ENCODE results near the gene SMAD4. TPM values are rescaled to one million over a fixed set of nuclear protein-coding genes. Genes with fewer than 3 reads are reported as not detected.

The SMAD4 gene
- total and polyA plus RNA-seq, 2 donors (not counting 1 experiment from before 2014, with no cell fraction given) = 34.8 to 136 TPM

GRCh38 chr18:51120809-51121596 lies 91.0 kb downstream of the SMAD4 start:
- Histone ChIP-seq H3K4me3 (ENCODE audit: control extremely low read depth in 1 of 5, extremely low read depth in 1 of 5, insufficient read depth in 1 of 5, low read depth in 2 of 5, low read length in 4 of 5) (no peak overlapping the region), H3K79me2 (ENCODE audit: control insufficient read depth, insufficient read depth, low read length) (no peaks in the 10 kb centered on the region), H3K4me1 (ENCODE audit: control insufficient read depth in 2 of 2, insufficient read depth in 2 of 2, low read length in 2 of 2) (no peaks in the 10 kb centered on the region), H3K4me2 (replicated peaks; ENCODE audit: low read depth, low read length, poor library complexity, severe bottlenecking) (no peak overlapping the region), H3K27ac (ENCODE audit: low read length in 2 of 2) (no peak overlapping the region), H3K27me3 (replicated peaks in 1 of 4; ENCODE audit: control extremely low read depth in 1 of 4, control insufficient read depth in 3 of 4, insufficient read depth in 4 of 4, low read length in 3 of 4) (no peaks in the 10 kb centered on the region), H3K9ac (ENCODE audit: low read length) (no peak overlapping the region), H4K20me1 (ENCODE audit: control insufficient read depth, insufficient read depth, low read length, poor library complexity, severe bottlenecking) (no peaks in the 10 kb centered on the region), H3K9me3 (ENCODE audit: control extremely low read depth in 1 of 3, control insufficient read depth in 2 of 3, insufficient read depth in 1 of 3, low read length in 2 of 3) (peaks cover 0 to 14% (median 0%) of the 10 kb centered on the region in 3 donors), H2AFZ (ENCODE audit: insufficient read depth, low read depth, low read length, poor library complexity, severe bottlenecking) (no peak overlapping the region), H3K36me3 (replicated peaks in 1 of 2; ENCODE audit: control extremely low read depth in 1 of 2, control insufficient read depth in 1 of 2, extremely low read depth in 1 of 2, insufficient read depth in 2 of 2, low read length in 1 of 2) (no peaks in the 10 kb centered on the region)
- Mint-ChIP-seq H3K27me3 (no peaks in the 10 kb centered on the region), H3K4me3 (no peak overlapping the region), H3K27ac (no peak overlapping the region), H3K9me3 (ENCODE audit: insufficient read depth) (peaks cover 5% of the 10 kb centered on the region), H3K4me1 (no peaks in the 10 kb centered on the region)
- TF ChIP-seq CTCF (IDR thresholded peaks at IDR 0.05) = no peak
- TF ChIP-seq EZH2 (IDR thresholded peaks at IDR 0.05; ENCODE audit: borderline replicate concordance, insufficient read depth, low read depth, low read length, poor library complexity, severe bottlenecking) = no peak
- intact Hi-C loops (cut with micrococcal nuclease) = no loop called here
- ATAC-seq (ENCODE audit: low read depth) = no peak
- WGBS (ENCODE audit: insufficient coverage) = 96% methylated on average over 33 of the region's 33 CpGs
- DNase-seq = no peak
- POLR2A ChIA-PET = no interaction called here
- CTCF ChIA-PET = no interaction called here

GRCh38 chr18:51121597-51121857 lies 91.5 kb downstream of the SMAD4 start:
- Mint-ChIP-seq H3K9me3 (ENCODE audit: insufficient read depth) (peaks cover 5% of the 10 kb centered on the region), H3K27ac (no peak overlapping the region), H3K27me3 (no peaks in the 10 kb centered on the region), H3K4me1 (no peaks in the 10 kb centered on the region), H3K4me3 (no peak overlapping the region)
- Histone ChIP-seq H3K4me1 (ENCODE audit: control insufficient read depth in 2 of 2, insufficient read depth in 2 of 2, low read length in 2 of 2) (no peaks in the 10 kb centered on the region), H3K4me3 (ENCODE audit: control extremely low read depth in 1 of 5, extremely low read depth in 1 of 5, insufficient read depth in 1 of 5, low read depth in 2 of 5, low read length in 4 of 5) (no peak overlapping the region), H3K79me2 (ENCODE audit: control insufficient read depth, insufficient read depth, low read length) (no peaks in the 10 kb centered on the region), H3K36me3 (replicated peaks in 1 of 2; ENCODE audit: control extremely low read depth in 1 of 2, control insufficient read depth in 1 of 2, extremely low read depth in 1 of 2, insufficient read depth in 2 of 2, low read length in 1 of 2) (no peaks in the 10 kb centered on the region), H2AFZ (ENCODE audit: insufficient read depth, low read depth, low read length, poor library complexity, severe bottlenecking) (no peak overlapping the region), H3K27me3 (replicated peaks in 1 of 4; ENCODE audit: control extremely low read depth in 1 of 4, control insufficient read depth in 3 of 4, insufficient read depth in 4 of 4, low read length in 3 of 4) (no peaks in the 10 kb centered on the region), H3K27ac (ENCODE audit: low read length in 2 of 2) (no peak overlapping the region), H3K9ac (ENCODE audit: low read length) (no peak overlapping the region), H3K4me2 (replicated peaks; ENCODE audit: low read depth, low read length, poor library complexity, severe bottlenecking) (no peak overlapping the region), H3K9me3 (ENCODE audit: control extremely low read depth in 1 of 3, control insufficient read depth in 2 of 3, insufficient read depth in 1 of 3, low read length in 2 of 3) (peaks cover 0 to 14% (median 0%) of the 10 kb centered on the region in 3 donors), H4K20me1 (ENCODE audit: control insufficient read depth, insufficient read depth, low read length, poor library complexity, severe bottlenecking) (no peaks in the 10 kb centered on the region)
- DNase-seq (no peak), ATAC-seq (ENCODE audit: low read depth) (no peak)
- POLR2A ChIA-PET = no interaction called here
- 98% methylated on average over 4 of the region's 4 CpGs for WGBS (ENCODE audit: insufficient coverage)
- intact Hi-C loops (cut with micrococcal nuclease) = no loop called here
- CTCF ChIA-PET = no interaction called here
- no peak for TF ChIP-seq EZH2 (IDR thresholded peaks at IDR 0.05; ENCODE audit: borderline replicate concordance, insufficient read depth, low read depth, low read length, poor library complexity, severe bottlenecking)
- TF ChIP-seq CTCF (IDR thresholded peaks at IDR 0.05) = no peak
